Caki2 (cell line): ENCODE data around the gene MAGEA6. TPM values are rescaled to one million over a fixed set of nuclear protein-coding genes. Genes with fewer than 3 reads are reported as not detected.
"Not testable (repeated sequence)": the region's sequence is repeated elsewhere in the genome, so short reads cannot be mapped to it uniquely, and the experiment has no call there.

Experiments used
- DNase-seq: peaks from one replicate; pipeline ENCODE4 v3.0.0-alpha.2; 2015; ENCODE audit warnings: low read depth
- in situ Hi-C: cut with HindIII; loops from 2 replicates; pipeline ENCODE4 v1.10.0; 2016; ENCODE audit warnings: low sequenced_read_pairs, low pct_unique_long_range_greater_than_20kb, mixed read lengths
- total RNA-seq: library from RNA; depleted of rRNA; stranded (reverse); fragments of >200 nt; shearing (Covaris generic); gene quantifications from 2 replicates; pipeline ENCODE4 v1.2.3, GENCODE V29; 2014; ENCODE audit warnings: low replicate concordance; rRNA removed

Gene MAGEA6
- total RNA-seq, 1 experiment from 2014 or later = not detected

GRCh38 chrX:152736528-152736927 is 33.0 kb downstream of the MAGEA6 start:
- DNase-seq, in situ Hi-C loops: not testable (repeated sequence)

- DNase-seq = no peak
- in situ Hi-C loops = no loop called here
These were observed 33.5 kb downstream of the MAGEA6 start for GRCh38 chrX:152735860-152736511.

GRCh38 chrX:152735101-152735500 is 34.4 kb downstream of the MAGEA6 start:
- in situ Hi-C loops = no loop called here
- no peak for DNase-seq

GRCh38 chrX:152734143-152734858 is 35.2 kb downstream of the MAGEA6 start:
- DNase-seq, in situ Hi-C loops: not testable (repeated sequence)

- in situ Hi-C loops = no loop called here
- DNase-seq = no peak
These were observed 36.1 kb downstream of the MAGEA6 start, which contains the start of the genes CSAG1 and MAGEA12 for GRCh38 chrX:152733261-152733975. CSAG1 (minus strand) TSS chrX:152733721; CDS start chrX:152732460, 1,261 bp downstream. MAGEA12 (plus strand) TSS chrX:152733757; CDS start chrX:152736162, 2,405 bp downstream.

- in situ Hi-C loops = no loop called here
- no peak for DNase-seq
These were observed 44.1 kb downstream of the MAGEA6 start for GRCh38 chrX:152725409-152725808.

Other genes starting within 250 kb of the MAGEA6 start
- gene GABRQ, start 131.8 kb downstream of the MAGEA6 start, total RNA-seq = 0.30 and 0.81 TPM in 2 replicates
- gene MAGEA3, start 70.9 kb downstream of the MAGEA6 start, total RNA-seq = not detected in 2 replicates
- not detected in 2 replicates for gene CSAG2, start 60.4 kb downstream of the MAGEA6 start, total RNA-seq
- not detected in 2 replicates for gene MAGEA2B, start 55.1 kb downstream of the MAGEA6 start, total RNA-seq
- not detected in 2 replicates for gene CSAG1, start 36.0 kb downstream of the MAGEA6 start, total RNA-seq
- gene MAGEA12, start 35.9 kb downstream of the MAGEA6 start, total RNA-seq = not detected in 2 replicates
- not detected in 2 replicates for gene MAGEA2, start 15.8 kb downstream of the MAGEA6 start, total RNA-seq
- gene CSAG3, start 10.5 kb downstream of the MAGEA6 start, total RNA-seq = not detected in 2 replicates
- 74.5 and 76.6 TPM in 2 replicates for gene CETN2, start 61.1 kb upstream of the MAGEA6 start, total RNA-seq
- gene NSDHL, start 61.4 kb upstream of the MAGEA6 start, total RNA-seq = 32.1 and 33.7 TPM in 2 replicates
- gene ZNF185, start 128.4 kb upstream of the MAGEA6 start, total RNA-seq = 6.0 and 7.2 TPM in 2 replicates
- gene PNMA5, start 224.4 kb upstream of the MAGEA6 start, total RNA-seq = not detected in 2 replicates